SK-N-SH treated with all-trans-retinoic acid at 6 μM for 48 hours (cell line): ENCODE results near the gene ZNF578.

ENCODE experiments used
- ATAC-seq: fragments of 200-7000 bp; cut with Tn5 transposase; 3 replicates; pipeline ENCODE4 v1.9.1; 2020; ENCODE audit warnings: mild to moderate bottlenecking, moderate library complexity
- CREB5 ChIP-seq: fragments of 250-450 bp; sonication (Bioruptor Pico); IDR thresholded peaks from 2 replicates; pipeline ENCODE4 v1.5.1; 2020; ENCODE audit warnings: low read depth, mild to moderate bottlenecking, moderate library complexity
- CSDC2 ChIP-seq: fragments of 250-450 bp; sonication (Bioruptor Pico); IDR thresholded peaks from 2 replicates; pipeline ENCODE4 v1.5.0; 2020; ENCODE audit warnings: mild to moderate bottlenecking, moderate library complexity
- CSRNP3 ChIP-seq: fragments of 250-450 bp; sonication (Bioruptor Pico); IDR thresholded peaks from 2 replicates; pipeline ENCODE4 v1.5.1; 2021; ENCODE audit warnings: mild to moderate bottlenecking, moderate library complexity
- ESRRG ChIP-seq: fragments of 250-450 bp; sonication (Bioruptor Pico); IDR thresholded peaks from 2 replicates; pipeline ENCODE4 v1.6.1; 2021; ENCODE audit warnings: mild to moderate bottlenecking
- GLIS3 ChIP-seq: fragments of 250-450 bp; sonication (Bioruptor Pico); IDR thresholded peaks from 2 replicates; pipeline ENCODE4 v1.5.0; 2020; ENCODE audit warnings: mild to moderate bottlenecking, moderate library complexity
- ISL1 ChIP-seq: fragments of 250-450 bp; sonication (Bioruptor Pico); IDR thresholded peaks from 2 replicates; pipeline ENCODE4 v2.1.2; 2022; ENCODE audit warnings: mild to moderate bottlenecking, moderate library complexity
- OSR1 ChIP-seq: fragments of 250-450 bp; sonication (Bioruptor Pico); IDR thresholded peaks from 2 replicates; pipeline ENCODE4 v1.8.0; 2022; ENCODE audit warnings: moderate library complexity, mild to moderate bottlenecking, inconsistent platforms
- POU6F1 ChIP-seq: fragments of 250-450 bp; sonication (Bioruptor Pico); IDR thresholded peaks from 2 replicates; pipeline ENCODE4 v1.8.0; 2021; ENCODE audit warnings: low read depth, mild to moderate bottlenecking, moderate library complexity, borderline replicate concordance
- PPARA ChIP-seq: fragments of 250-450 bp; sonication (Bioruptor Pico); IDR thresholded peaks from 2 replicates; pipeline ENCODE4 v1.5.0; 2020; ENCODE audit warnings: mild to moderate bottlenecking, borderline replicate concordance
- RARB ChIP-seq: fragments of 250-450 bp; sonication (Bioruptor Pico); IDR thresholded peaks from 2 replicates; pipeline ENCODE4 v1.8.0; 2021; ENCODE audit warnings: mild to moderate bottlenecking, moderate library complexity
- SNAI2 ChIP-seq: fragments of 250-450 bp; sonication (Bioruptor Pico); IDR thresholded peaks from 2 replicates; pipeline ENCODE4 v1.5.0; 2020; ENCODE audit warnings: mild to moderate bottlenecking, moderate library complexity
- TCF4 ChIP-seq: fragments of 250-450 bp; sonication (Bioruptor Pico); IDR thresholded peaks from 2 replicates; pipeline ENCODE4 v1.8.0; 2021; ENCODE audit warnings: mild to moderate bottlenecking, moderate library complexity, borderline replicate concordance
- TOX ChIP-seq: fragments of 250-450 bp; sonication (Bioruptor Pico); IDR thresholded peaks from 2 replicates; pipeline ENCODE4 v1.8.0; 2021; ENCODE audit warnings: mild to moderate bottlenecking, moderate library complexity, borderline replicate concordance
- TSHZ2 ChIP-seq: fragments of 250-450 bp; sonication (Bioruptor Pico); IDR thresholded peaks from 2 replicates; pipeline ENCODE4 v1.5.0; 2020; ENCODE audit warnings: mild to moderate bottlenecking, moderate library complexity
- ZC3H10 ChIP-seq: fragments of 250-450 bp; sonication (Bioruptor Pico); IDR thresholded peaks from 2 replicates; pipeline ENCODE4 v1.5.1; 2021; ENCODE audit warnings: mild to moderate bottlenecking, moderate library complexity
- ZFP30 ChIP-seq: fragments of 450-650 bp; formaldehyde crosslinking; IDR thresholded peaks from 2 replicates; pipeline ENCODE4 v1.5.0; 2022; ENCODE audit warnings: mild to moderate bottlenecking, moderate library complexity
- ZNF565 ChIP-seq: fragments of 450-650 bp; formaldehyde crosslinking; conservative IDR thresholded peaks from 2 replicates; pipeline ENCODE4 v1.5.0; 2020; ENCODE audit warnings: low read depth, mild to moderate bottlenecking, moderate library complexity
- ZNF70 ChIP-seq: fragments of 450-650 bp; formaldehyde crosslinking; IDR thresholded peaks from 2 replicates; pipeline ENCODE4 v1.5.0; 2020; ENCODE audit warnings: mild to moderate bottlenecking, moderate library complexity
- ZNF8 ChIP-seq: fragments of 450-650 bp; formaldehyde crosslinking; IDR thresholded peaks from 2 replicates; pipeline ENCODE4 v1.5.0; 2020; ENCODE audit warnings: mild to moderate bottlenecking, moderate library complexity
- TF ChIP-seq, protein P1 (sequence below): fragments of 250-450 bp; sonication (Bioruptor Pico); IDR thresholded peaks from 2 replicates; pipeline ENCODE4 v1.8.0; 2020; ENCODE audit warnings: mild to moderate bottlenecking, moderate library complexity, borderline replicate concordance

The ZNF578 gene

DNA sequence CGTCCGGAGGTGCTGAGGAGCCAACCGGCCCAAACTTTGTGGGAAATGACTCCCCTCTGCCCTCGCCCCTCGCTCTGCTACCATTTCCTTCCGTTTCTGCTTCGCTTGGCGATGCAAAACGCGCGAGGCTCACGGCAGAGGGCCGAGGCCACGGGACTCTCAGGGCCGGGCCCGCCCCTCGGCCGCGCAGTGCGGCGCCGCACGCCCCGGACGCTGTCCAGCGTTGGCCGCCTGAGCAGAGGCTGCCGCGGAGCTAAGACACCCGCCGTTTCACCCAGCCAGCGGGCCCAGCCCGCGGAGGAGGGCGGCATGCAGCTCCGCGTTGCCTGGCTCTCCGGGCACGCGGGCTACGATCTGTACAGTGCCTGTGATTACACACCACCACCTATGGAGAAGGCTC lies 2.1 kb upstream of the ZNF578 start:
- no peak for ATAC-seq
- TF ChIP-seq POU6F1 (no peak), RARB (CRISPR knock-in tag) (no peak), TOX (no peak), ZC3H10 (CRISPR knock-in tag) (no peak), CSDC2 (no peak), ISL1 (CRISPR knock-in tag) (no peak), CREB5 (CRISPR knock-in tag) (no peak), ZNF565 (CRISPR knock-in tag) (no peak), SNAI2 (no peak), TCF4 (no peak), CSRNP3 (no peak), ZNF70 (CRISPR knock-in tag) (no peak), TSHZ2 (CRISPR knock-in tag) (no peak), GLIS3 (CRISPR knock-in tag) (no peak), ZNF8 (CRISPR knock-in tag) (no peak)
- TF ChIP-seq, protein P1, sequence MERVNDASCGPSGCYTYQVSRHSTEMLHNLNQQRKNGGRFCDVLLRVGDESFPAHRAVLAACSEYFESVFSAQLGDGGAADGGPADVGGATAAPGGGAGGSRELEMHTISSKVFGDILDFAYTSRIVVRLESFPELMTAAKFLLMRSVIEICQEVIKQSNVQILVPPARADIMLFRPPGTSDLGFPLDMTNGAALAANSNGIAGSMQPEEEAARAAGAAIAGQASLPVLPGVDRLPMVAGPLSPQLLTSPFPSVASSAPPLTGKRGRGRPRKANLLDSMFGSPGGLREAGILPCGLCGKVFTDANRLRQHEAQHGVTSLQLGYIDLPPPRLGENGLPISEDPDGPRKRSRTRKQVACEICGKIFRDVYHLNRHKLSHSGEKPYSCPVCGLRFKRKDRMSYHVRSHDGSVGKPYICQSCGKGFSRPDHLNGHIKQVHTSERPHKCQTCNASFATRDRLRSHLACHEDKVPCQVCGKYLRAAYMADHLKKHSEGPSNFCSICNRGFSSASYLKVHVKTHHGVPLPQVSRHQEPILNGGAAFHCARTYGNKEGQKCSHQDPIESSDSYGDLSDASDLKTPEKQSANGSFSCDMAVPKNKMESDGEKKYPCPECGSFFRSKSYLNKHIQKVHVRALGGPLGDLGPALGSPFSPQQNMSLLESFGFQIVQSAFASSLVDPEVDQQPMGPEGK: no peak
- TF ChIP-seq, all 23 proteins: peak for 0

DNA sequence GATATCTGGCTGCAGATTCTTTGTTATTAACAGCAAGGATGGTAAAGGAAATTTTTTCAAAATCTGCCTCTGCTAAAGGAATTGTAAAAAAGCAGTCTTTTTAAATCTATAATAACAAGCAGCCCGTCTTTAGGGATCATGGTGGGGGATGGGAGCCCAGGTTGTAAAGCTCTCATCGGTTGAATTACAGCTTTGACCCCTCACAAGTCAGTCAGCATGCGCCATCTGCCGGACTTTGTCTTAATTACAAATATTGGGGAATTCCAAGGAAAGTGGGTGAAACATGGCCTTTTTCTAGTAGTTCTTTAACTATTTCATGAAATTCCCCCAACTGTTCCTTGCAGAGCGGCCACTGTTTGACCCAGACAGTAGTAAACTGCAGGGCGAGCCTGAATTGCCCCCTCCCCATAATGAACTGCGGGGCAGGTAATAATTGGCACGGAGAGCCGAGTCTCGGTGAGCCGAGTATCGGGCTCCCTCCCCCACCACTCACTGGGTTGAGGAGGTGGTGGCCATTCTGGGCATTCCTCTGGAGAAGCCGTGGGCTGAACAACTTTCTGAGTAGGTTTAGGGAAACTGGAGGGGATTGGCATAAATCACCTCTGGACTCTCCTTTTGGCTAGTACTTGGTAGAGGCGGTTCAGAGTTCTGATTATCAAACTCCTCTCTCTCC lies 11.6 kb downstream of the ZNF578 start:
- TF ChIP-seq CREB5 (CRISPR knock-in tag): no peak
- no peak for TF ChIP-seq ZNF8 (CRISPR knock-in tag)
- no peak for TF ChIP-seq TOX
- no peak for TF ChIP-seq PPARA
- no peak for TF ChIP-seq SNAI2
- TF ChIP-seq GLIS3 (CRISPR knock-in tag): no peak
- TF ChIP-seq ZFP30 (CRISPR knock-in tag): no peak
- TF ChIP-seq ZNF565 (CRISPR knock-in tag): no peak
- no peak for TF ChIP-seq TSHZ2 (CRISPR knock-in tag)
- TF ChIP-seq ESRRG (CRISPR knock-in tag): no peak
- TF ChIP-seq ISL1 (CRISPR knock-in tag): no peak
- no peak for TF ChIP-seq CSRNP3
- TF ChIP-seq CSDC2: no peak
- no peak for TF ChIP-seq TCF4
- TF ChIP-seq RARB (CRISPR knock-in tag): no peak
- TF ChIP-seq OSR1 (CRISPR knock-in tag): no peak
- TF ChIP-seq ZC3H10 (CRISPR knock-in tag): no peak
- TF ChIP-seq, protein P1: no peak
- no peak for ATAC-seq
